ENCODE results near the gene PIK3R6.
"Not testable (repeated sequence)": the region's sequence is repeated elsewhere in the genome, so short reads cannot be mapped to it uniquely, and the experiment has no call there.

Gene PIK3R6

DNA sequence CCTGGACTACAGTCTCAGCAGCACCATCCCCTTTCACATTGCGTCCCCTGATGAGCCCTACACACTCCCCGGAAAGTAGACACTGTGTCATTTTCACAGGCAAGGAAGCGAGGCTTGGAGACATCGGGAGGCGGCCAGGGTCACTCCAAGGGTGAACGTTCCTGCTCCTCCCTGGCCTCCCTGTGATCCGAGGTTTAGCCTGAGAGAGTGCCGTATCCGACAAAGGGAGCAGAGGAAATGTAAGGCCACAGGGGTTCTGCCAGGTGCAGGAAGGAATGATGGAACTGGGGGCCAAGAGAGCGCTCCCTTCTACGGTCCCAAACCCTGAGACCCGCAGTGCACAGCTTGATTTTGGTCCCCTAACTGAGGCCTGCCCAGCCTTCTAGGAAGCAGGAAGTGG, 8.0 kb upstream of the PIK3R6 start:
- DNase-seq (ENCODE audit: low read depth): no peak

DNA sequence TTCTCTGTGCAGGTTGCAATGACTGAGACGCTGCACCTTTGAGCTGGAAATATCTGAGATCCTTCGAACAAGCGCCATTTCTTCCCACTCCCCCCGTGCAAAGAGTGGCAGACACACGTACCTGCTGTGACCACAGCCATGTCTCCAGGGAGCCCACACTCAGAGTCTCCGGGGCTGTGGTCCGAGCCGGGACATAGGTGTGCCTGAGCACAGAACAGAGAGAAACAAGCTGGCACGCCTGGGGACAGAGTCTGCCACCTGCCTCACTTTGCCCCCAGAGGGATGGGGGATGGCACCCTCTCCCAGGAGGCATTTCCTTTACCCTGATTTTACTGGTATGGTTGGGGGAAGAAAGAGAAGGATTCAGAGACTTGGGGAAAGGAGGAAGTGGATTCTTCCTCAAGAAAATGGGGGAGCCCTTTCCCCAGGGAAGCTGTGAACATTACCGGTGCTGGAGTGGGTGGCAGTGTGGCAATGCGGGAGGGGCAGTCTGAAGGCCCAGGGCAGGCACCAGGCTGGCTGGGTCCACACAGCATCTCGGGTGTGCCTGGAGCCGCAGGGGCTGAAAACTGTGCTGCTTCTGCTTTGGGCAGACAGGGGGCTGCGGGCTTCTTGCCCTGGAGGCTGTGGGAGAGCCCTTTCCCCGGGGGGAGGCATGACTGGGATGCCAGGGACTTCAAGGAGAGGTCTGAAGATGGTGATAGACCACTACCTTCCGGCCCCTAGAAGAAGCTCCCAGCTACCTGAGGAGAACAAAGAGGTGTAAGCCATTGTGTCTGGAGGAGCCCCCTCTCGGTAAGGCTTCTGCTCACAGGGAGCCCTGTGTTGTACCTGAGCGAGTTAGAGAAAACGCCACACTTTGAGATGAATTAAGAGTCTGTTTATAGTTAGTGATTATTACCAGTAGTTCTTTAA, 6.6 kb upstream of the PIK3R6 start:
- DNase-seq (ENCODE audit: low read depth): no peak

- no peak for DNase-seq (ENCODE audit: low read depth)
These were observed 5.4 kb upstream of the PIK3R6 start for GRCh38 chr17:8872705-8873435.

DNA sequence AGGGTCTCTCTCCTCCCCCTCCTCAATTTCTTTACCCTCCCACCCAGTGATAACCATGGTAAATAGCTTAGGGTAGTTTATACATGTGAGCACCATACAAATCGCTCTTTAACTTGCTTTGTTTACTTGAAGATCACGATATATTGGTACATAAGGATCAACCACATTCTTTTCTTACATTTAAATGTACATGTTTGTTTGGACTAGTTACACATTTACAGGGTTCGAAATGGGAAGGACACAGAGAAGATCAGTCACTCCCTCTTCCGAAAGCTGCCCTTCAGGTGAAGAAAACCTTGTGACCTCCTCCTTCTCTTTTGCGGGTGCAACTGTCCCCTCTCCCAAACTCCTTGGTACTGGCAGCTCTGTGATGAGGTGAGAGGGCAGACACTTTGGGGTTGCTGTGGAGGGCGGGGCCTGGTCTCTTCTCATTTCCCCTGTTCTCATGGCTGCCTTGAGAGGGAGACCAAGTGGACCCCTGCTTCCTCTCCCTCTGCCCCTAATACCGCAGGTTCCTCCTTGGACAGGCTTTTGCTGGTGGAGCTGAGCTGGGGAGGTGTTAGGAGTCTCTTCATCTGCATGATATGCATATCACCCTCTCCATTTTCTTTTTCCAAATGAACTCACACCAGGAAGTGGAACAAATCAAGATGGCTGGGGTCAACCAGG, 4.7 kb upstream of the PIK3R6 start:
- DNase-seq (ENCODE audit: low read depth): no peak

DNA sequence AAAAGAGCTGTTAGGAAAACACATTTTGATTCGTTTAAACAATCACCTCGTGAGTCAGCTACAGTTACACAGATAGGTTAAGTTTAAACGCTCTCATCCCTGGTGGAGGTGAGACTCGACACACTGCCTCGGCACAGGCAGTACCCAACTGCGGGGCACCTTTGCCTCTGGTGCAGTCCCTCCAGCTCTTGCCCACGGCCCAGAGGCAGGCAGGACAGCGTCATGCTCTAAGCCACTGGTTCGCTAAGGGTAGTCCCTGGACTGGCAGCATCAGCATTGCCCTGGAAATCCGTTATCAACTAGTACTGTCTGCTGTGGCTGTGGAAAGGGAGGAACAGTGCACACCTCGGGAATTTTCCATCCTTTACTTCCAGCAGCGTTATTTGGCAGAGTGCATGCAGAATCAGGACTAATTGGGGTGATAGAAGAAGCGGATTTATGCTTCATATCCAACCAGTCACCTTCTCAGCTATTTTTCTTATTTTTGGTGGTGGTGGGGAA, 3.7 kb upstream of the PIK3R6 start:
- DNase-seq (ENCODE audit: low read depth): no peak

- no peak for DNase-seq (ENCODE audit: low read depth)
These were observed 3.0 kb upstream of the PIK3R6 start for GRCh38 chr17:8870406-8871040.

DNA sequence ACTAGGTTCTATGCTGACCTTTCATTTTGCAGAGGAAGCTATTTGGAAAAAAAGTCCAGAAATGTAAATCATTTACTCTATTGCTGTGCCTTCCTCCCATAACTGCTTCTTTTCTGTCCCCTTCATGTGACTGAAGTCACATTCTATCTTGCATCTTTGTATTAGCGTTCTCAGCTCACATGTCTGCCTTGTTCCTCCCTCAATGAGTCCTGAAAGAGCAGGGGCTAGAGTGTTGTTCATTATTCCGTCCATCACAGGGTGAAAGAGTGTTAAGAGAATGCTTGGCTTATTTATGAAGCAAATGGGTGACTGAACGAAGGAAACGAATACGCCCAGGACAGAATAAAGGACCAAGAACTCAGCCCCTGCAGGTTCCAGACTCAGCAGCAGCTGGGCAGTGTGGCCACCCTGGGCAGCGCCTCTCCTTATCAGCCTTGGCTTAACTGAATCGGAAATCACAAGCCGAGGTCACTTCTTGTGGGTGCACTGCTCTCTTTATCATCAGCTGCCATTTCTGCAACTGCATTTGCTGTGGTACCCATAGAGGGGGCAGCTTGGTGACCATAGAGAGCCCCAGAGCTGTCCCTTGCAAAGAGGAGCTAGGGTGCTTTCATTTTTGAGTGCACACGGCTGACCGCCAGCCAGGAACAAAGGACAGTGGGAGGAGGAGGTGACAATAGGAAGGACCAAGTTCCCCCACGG, 1.8 kb upstream of the PIK3R6 start:
- DNase-seq (ENCODE audit: low read depth): no peak

GRCh38 chr17:8868529-8868951, 1.1 kb upstream of the PIK3R6 start:
- no peak for DNase-seq (ENCODE audit: low read depth)

GRCh38 chr17:8868092-8868491, 618 bp upstream of the PIK3R6 start:
- DNase-seq (ENCODE audit: low read depth): no peak

GRCh38 chr17:8865811-8866210, 1.7 kb downstream of the PIK3R6 start:
- no peak for DNase-seq (ENCODE audit: low read depth)

- no peak for DNase-seq (ENCODE audit: low read depth)
These were observed 2.1 kb downstream of the PIK3R6 start for GRCh38 chr17:8865385-8865784.

- no peak for DNase-seq (ENCODE audit: low read depth)
These were observed 5.0 kb downstream of the PIK3R6 start for GRCh38 chr17:8862213-8863056.

- no peak for DNase-seq (ENCODE audit: low read depth)
These were observed 5.8 kb downstream of the PIK3R6 start for GRCh38 chr17:8861495-8862181.

DNA sequence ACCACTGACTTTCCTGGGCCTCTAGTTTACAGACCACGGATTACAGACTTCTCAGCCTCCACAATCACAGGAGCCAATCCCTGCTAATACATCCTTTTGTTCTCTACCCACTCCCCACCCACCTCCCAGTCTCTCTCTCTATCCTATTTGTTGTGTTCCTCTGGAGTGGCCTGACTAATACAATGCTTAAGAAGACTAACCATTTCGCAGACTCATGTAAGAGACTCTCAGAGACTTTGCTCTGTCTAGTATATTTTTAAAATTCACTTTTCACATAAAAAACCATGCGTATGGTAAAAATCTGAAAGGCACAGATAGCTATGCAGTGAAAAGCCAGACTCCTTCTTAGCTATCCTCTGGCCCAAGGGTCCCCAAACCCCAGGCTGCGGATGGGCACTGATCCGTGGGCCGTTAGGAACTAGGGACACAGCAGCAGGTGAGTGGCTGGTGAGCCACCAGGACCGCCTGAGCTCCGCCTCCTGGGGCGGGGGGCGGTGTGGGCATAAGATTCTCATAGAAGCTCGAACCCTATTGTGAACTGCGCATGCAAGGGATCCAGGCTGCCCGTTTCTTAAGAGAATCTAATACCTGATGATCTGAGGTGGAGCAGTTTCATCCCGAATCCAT, 7.6 kb downstream of the PIK3R6 start:
- no peak for DNase-seq (ENCODE audit: low read depth)

GRCh38 chr17:8859027-8859803, 8.3 kb downstream of the PIK3R6 start:
- no peak for DNase-seq (ENCODE audit: low read depth)

DNA sequence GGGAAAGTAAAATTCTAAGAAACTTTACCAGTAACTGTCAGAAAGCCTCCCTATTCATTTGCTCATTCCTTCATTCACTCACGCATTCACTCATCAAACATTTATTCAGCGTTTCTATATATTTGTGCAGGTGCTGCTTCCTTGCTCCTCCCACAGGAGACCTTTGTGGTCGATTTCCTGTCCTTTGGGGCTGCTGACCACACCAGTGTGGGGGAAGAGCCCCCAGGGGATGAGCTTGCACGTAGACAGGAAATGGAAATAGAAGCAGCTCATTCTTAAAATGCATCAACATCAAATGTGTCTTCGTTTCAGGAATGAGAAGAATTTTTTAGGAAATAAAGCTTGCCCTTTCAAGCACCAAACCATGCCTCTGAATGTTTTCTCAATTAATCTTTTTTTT, 9.6 kb downstream of the PIK3R6 start:
- no peak for DNase-seq (ENCODE audit: low read depth)

DNA sequence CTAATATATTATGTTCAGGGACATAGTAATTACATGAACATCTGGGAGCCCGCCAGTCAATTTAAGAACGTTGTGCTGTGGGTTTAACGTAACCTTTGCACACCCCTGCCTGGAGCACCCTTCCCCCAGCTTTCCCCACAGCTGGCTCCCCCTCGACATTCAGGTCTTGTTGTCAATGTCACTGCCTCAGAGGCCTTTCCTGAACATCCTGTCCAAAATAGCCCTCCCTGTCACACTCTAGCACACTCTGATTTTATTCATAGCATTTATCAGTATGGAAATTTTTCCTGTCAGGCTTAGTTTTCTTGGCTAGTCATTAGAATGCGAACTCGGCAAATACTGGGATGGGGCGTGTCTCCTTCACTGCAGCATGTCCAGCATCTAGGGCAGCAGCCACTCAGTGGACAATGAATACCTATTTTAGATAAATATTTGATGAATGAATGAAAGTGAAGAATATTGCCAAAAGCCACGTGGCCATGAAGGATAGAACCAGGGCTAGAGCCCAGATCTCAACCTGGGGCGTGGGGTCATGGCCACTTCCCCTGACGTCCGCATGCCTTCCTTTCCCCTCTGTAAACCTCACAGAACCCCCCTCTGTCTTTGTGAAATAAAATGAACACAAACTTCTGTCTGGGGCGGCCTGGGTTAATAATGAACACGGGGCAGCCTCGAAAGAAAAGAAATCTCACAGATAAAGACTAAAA, 10.5 kb downstream of the PIK3R6 start:
- DNase-seq (ENCODE audit: low read depth): no peak

DNA sequence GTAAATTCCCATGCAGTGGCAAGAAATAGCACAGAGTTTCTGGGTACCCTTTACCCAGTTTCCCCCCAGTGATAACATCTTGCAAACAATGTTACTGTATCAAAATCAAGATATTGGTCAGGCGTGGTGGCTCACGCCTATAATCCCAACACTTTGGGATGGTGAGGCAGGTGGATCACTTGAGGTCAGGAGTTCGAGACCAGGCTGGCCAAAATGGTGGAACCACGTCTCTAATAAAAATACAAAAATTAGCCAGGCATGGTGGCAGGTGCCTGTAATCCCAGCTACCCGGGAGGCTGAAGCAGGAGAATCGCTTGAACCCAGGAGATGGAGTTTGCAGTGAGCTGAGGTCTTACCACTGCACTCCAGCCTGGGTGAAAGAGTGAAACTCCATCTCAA, 11.3 kb downstream of the PIK3R6 start:
- not testable (repeated sequence) for DNase-seq (ENCODE audit: low read depth)
